ENCODE results near the gene CDC26.
"Not testable (repeated sequence)": the region's sequence is repeated elsewhere in the genome, so short reads cannot be mapped to it uniquely, and the experiment has no call there.

The CDC26 gene

DNA sequence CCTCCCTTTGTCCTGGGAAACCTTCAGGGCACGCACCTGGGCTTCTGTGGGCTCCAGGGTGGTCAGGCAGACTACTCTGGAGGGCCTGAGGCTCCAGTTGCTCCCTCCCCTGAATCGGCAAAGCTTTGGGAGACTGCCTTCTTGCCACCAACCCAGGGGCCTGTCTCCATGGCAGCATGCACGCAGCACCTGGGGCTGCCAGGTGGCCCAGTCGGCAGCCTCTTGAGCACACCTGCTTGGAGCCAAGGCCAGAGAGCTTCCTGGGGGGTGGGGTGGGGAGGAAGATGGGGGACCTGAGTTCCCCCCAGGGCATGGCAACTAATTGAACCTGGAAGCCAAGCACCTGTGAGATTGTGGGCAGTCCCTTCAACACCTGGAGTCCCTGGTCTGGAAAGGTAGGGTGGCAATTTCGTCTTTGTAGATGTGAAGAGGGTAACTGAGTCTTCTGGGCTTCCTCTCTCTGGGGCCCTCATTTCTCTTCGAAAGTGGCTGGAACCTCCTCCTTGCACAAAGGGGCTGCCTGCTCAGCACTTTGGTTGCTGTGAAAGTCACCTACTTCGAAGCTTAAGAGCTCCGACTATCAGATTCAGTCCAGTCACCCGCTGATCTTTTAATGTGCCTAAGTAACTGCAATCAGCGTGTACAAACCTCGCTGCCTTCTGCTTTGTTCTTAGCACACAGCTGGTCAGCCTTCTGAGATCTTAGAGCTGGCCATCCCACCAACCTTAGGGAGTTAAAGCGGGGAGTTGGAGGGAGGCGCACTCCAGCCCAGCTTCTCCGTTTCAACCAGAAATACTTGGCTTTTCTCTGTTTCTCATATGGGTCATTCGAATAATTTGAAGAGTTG, 23.8 kb upstream of the CDC26 start:
- peak overlapping the region in 1 of 3 experiments; percentile 56 for H3K27ac Mint-ChIP-seq
- no peak overlapping the region for H3K4me3 Mint-ChIP-seq
- H3K27me3 Mint-ChIP-seq (ENCODE audit: low read depth), result no peaks in the 10 kb centered on the region
- peaks cover 6% of the 10 kb centered on the region for H3K4me1 Mint-ChIP-seq
- H3K36me3 Mint-ChIP-seq (ENCODE audit: low read depth), result no peaks in the 10 kb centered on the region
- TF ChIP-seq CTCF (IDR thresholded peaks at IDR 0.05; ENCODE audit: unreplicated experiment in 3 of 3), result no peak
- no peaks in the 10 kb centered on the region for H3K9me3 Mint-ChIP-seq

DNA sequence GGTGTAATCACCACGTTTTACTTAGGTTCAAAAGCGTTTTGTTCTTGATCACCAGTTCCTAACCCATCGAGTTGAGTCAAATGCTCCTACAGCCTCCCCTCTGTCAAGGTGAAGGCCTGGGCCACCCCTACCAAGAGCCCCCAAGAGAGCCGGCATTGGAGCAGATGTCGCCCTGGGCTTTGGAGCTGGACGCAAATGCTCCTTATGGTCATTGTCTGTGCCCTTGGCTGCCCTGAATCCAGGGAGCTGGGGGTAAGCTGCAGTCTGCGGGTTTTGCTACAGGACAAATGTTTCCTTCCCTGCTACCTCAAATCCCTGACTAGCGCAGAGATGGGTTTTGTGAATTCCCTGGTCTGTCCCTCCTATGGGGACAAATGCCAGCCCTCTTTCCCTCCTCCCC, 22.9 kb upstream of the CDC26 start:
- no peak overlapping the region for H3K27ac Mint-ChIP-seq
- H3K27me3 Mint-ChIP-seq (ENCODE audit: low read depth), result no peaks in the 10 kb centered on the region
- TF ChIP-seq CTCF (IDR thresholded peaks at IDR 0.05; ENCODE audit: unreplicated experiment in 3 of 3), result no peak
- peaks cover 2% of the 10 kb centered on the region for H3K36me3 Mint-ChIP-seq (ENCODE audit: low read depth)
- no peak overlapping the region for H3K4me3 Mint-ChIP-seq
- H3K4me1 Mint-ChIP-seq, result peaks cover 4% of the 10 kb centered on the region
- H3K9me3 Mint-ChIP-seq, result no peaks in the 10 kb centered on the region

- H3K4me1 Mint-ChIP-seq, result no peaks in the 10 kb centered on the region
- no peaks in the 10 kb centered on the region for H3K27me3 Mint-ChIP-seq (ENCODE audit: low read depth)
- peaks cover 10% of the 10 kb centered on the region for H3K36me3 Mint-ChIP-seq (ENCODE audit: low read depth)
- no peaks in the 10 kb centered on the region for H3K9me3 Mint-ChIP-seq
- TF ChIP-seq CTCF (IDR thresholded peaks at IDR 0.05; ENCODE audit: unreplicated experiment in 3 of 3), result no peak
- no peak overlapping the region for H3K27ac Mint-ChIP-seq
- H3K4me3 Mint-ChIP-seq, result no peak overlapping the region
These were observed 21.6 kb upstream of the CDC26 start for GRCh38 chr9:113296796-113297558.

DNA sequence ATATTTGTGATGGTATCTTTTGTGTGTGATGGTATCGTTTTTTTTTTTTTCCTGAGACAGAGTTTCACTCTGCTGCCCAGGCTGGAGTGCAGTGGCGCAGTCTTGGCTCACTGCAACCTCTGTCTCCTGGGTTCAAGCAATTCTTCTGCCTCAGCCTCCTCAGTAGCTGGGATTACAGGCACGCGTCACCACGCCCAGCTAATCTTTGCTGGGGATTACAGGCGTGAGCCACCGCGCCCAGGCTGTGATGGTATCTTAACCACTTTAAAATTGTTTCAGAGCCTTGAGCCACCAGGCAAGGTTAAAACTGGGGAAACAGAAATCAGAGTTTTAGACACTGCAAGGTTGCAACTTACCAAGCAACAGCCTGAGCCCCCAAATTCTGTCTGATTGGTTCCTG, 20.9 kb upstream of the CDC26 start:
- H3K4me3 Mint-ChIP-seq; H3K27ac Mint-ChIP-seq; H3K9me3 Mint-ChIP-seq; H3K4me1 Mint-ChIP-seq; H3K27me3 Mint-ChIP-seq (ENCODE audit: low read depth): not testable (repeated sequence)
- peaks cover 17% of the 10 kb centered on the region for H3K36me3 Mint-ChIP-seq (ENCODE audit: low read depth)

- TF ChIP-seq CTCF (IDR thresholded peaks at IDR 0.05; ENCODE audit: unreplicated experiment in 3 of 3), result no peak
- no peak overlapping the region for H3K4me3 Mint-ChIP-seq
- H3K9me3 Mint-ChIP-seq, result no peaks in the 10 kb centered on the region
- no peaks in the 10 kb centered on the region for H3K27me3 Mint-ChIP-seq (ENCODE audit: low read depth)
- H3K36me3 Mint-ChIP-seq (ENCODE audit: low read depth), result peaks cover 43% of the 10 kb centered on the region
- no peak overlapping the region for H3K27ac Mint-ChIP-seq
- H3K4me1 Mint-ChIP-seq, result no peaks in the 10 kb centered on the region
These were observed 18.0 kb upstream of the CDC26 start for GRCh38 chr9:113293285-113293878.

GRCh38 chr9:113290052-113290607, 14.8 kb upstream of the CDC26 start:
- peaks cover 66% of the 10 kb centered on the region for H3K36me3 Mint-ChIP-seq (ENCODE audit: low read depth)
- H3K4me1 Mint-ChIP-seq, result no peaks in the 10 kb centered on the region
- no peak overlapping the region for H3K4me3 Mint-ChIP-seq
- no peak for TF ChIP-seq CTCF (IDR thresholded peaks at IDR 0.05; ENCODE audit: unreplicated experiment in 3 of 3)
- no peaks in the 10 kb centered on the region for H3K9me3 Mint-ChIP-seq
- H3K27ac Mint-ChIP-seq, result no peak overlapping the region
- no peaks in the 10 kb centered on the region for H3K27me3 Mint-ChIP-seq (ENCODE audit: low read depth)
